Measurements from ENCODE around the gene CROCC2.

CROCC2 gene

GRCh38 chr2:240933966-240934700 is 28.0 kb downstream of the CROCC2 start:
- no peak for DNase-seq (ENCODE audit: low spot score)

GRCh38 chr2:240934701-240935102 is 28.6 kb downstream of the CROCC2 start:
- DNase-seq (ENCODE audit: low spot score): no peak

- no peak for DNase-seq (ENCODE audit: low spot score)
Measured at GRCh38 chr2:240935103-240935876, 29.2 kb downstream of the CROCC2 start.

GRCh38 chr2:240936106-240936505 is 30.0 kb downstream of the CROCC2 start:
- no peak for DNase-seq (ENCODE audit: low spot score)

- no peak for DNase-seq (ENCODE audit: low spot score)
Measured at GRCh38 chr2:240946046-240946445, 39.9 kb downstream of the CROCC2 start.

GRCh38 chr2:240946654-240947053 is 40.5 kb downstream of the CROCC2 start:
- no peak for DNase-seq (ENCODE audit: low spot score)

GRCh38 chr2:240947176-240947575 is 41.0 kb downstream of the CROCC2 start:
- no peak for DNase-seq (ENCODE audit: low spot score)

- no peak for DNase-seq (ENCODE audit: low spot score)
Measured at GRCh38 chr2:240947607-240948006, 41.5 kb downstream of the CROCC2 start.

GRCh38 chr2:240948086-240948485 is 42.0 kb downstream of the CROCC2 start:
- no peak for DNase-seq (ENCODE audit: low spot score)

- DNase-seq (ENCODE audit: low spot score): no peak
Measured at GRCh38 chr2:240948905-240949790, 43.0 kb downstream of the CROCC2 start.

GRCh38 chr2:240949791-240950705 is 43.9 kb downstream of the CROCC2 start:
- DNase-seq (ENCODE audit: low spot score): no peak

GRCh38 chr2:240951045-240951594 is 45.0 kb downstream of the CROCC2 start:
- DNase-seq (ENCODE audit: low spot score): no peak

GRCh38 chr2:240952496-240953246 is 46.5 kb downstream of the CROCC2 start:
- no peak for DNase-seq (ENCODE audit: low spot score)

GRCh38 chr2:240953426-240954410 is 47.6 kb downstream of the CROCC2 start:
- no peak for DNase-seq (ENCODE audit: low spot score)

GRCh38 chr2:240954436-240955305 is 48.5 kb downstream of the CROCC2 start:
- DNase-seq (ENCODE audit: low spot score): no peak

GRCh38 chr2:240955306-240956170 is 49.4 kb downstream of the CROCC2 start:
- no peak for DNase-seq (ENCODE audit: low spot score)

Data from kidney capillary endothelial cell (primary cell).